ENCODE results near the gene FMO1.

DNA sequence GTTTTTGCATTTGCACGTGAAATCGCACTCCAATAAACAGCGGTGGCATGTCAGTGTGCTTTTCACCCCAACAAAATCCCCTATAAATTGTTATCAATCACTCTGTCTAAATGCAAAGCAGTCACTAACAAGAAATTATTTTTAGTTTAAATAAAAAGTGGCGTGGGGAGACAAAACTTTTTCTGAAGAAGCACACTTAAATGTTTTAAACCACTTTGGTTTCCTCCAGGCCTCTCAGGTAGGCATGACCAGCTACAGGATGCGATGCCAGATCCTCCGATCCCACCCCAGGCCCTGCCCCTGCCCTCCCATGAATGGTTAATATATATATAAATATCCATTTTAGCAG lies 3.6 kb downstream of the FMO1 start:
- TF ChIP-seq POLR2A (IDR thresholded peaks at IDR 0.05), result no peak
- TF ChIP-seq, protein P1, sequence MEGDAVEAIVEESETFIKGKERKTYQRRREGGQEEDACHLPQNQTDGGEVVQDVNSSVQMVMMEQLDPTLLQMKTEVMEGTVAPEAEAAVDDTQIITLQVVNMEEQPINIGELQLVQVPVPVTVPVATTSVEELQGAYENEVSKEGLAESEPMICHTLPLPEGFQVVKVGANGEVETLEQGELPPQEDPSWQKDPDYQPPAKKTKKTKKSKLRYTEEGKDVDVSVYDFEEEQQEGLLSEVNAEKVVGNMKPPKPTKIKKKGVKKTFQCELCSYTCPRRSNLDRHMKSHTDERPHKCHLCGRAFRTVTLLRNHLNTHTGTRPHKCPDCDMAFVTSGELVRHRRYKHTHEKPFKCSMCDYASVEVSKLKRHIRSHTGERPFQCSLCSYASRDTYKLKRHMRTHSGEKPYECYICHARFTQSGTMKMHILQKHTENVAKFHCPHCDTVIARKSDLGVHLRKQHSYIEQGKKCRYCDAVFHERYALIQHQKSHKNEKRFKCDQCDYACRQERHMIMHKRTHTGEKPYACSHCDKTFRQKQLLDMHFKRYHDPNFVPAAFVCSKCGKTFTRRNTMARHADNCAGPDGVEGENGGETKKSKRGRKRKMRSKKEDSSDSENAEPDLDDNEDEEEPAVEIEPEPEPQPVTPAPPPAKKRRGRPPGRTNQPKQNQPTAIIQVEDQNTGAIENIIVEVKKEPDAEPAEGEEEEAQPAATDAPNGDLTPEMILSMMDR (IDR thresholded peaks at IDR 0.05), result peak in 1 of 3 donors; percentile 2
- no peak for TF ChIP-seq EP300 (IDR thresholded peaks at IDR 0.05)

All from ovary (tissue), 3 donors.